CD4-positive, alpha-beta memory T cell (primary cell): ENCODE measurements around the gene XPO6. TPM values are rescaled to one million over a fixed set of nuclear protein-coding genes. Genes with fewer than 3 reads are reported as not detected.

Experiments
- CTCF ChIA-PET: fragments of 350-600 bp; sonication (Branson Sonifier 250); formaldehyde crosslinking; loops from one replicate; lab custom pipeline; 2021; ENCODE audit warnings: inconsistent platforms; ENCODE audit not compliant: partially characterized antibody; lab: Charles Lee
- POLR2A ChIA-PET: fragments of 350-600 bp; sonication (Branson Sonifier 250); formaldehyde crosslinking; loops from one replicate; lab custom pipeline; 2021; ENCODE audit not compliant: partially characterized antibody; lab: Charles Lee
- DNase-seq, 5 donors: peaks; one replicate each; pipeline versions ENCODE4 v3.0.0 to v3.0.0-alpha.2; 2020 to 2022; ENCODE audit warnings: mixed read lengths in 1 of 5
- H3K27ac ChIP-seq: one replicate; pipeline ENCODE4 v1.7.0; 2013; ENCODE audit warnings: low read depth, low read length
- H3K27me3 ChIP-seq: 2 replicates; pipeline ENCODE4 v1.7.0; 2013; ENCODE audit warnings: mild to moderate bottlenecking, low read length, moderate library complexity; ENCODE audit not compliant: insufficient read depth
- H3K36me3 ChIP-seq: 2 replicates; pipeline ENCODE4 v1.7.0; 2013; ENCODE audit warnings: mild to moderate bottlenecking, low read length, moderate library complexity; ENCODE audit not compliant: insufficient read depth
- H3K4me1 ChIP-seq: 2 replicates; pipeline ENCODE4 v1.7.0; 2013; ENCODE audit warnings: mild to moderate bottlenecking, low read length, moderate library complexity; ENCODE audit not compliant: insufficient read depth
- H3K4me3 ChIP-seq, 2 donors: one replicate each; pipeline ENCODE4 v1.7.0; 2013; ENCODE audit warnings: low read length in 2 of 2, mild to moderate bottlenecking in 1 of 2
- H3K9me3 ChIP-seq, 2 donors: one replicate each; pipeline ENCODE4 v1.7.0; 2013; ENCODE audit warnings: low read length in 2 of 2, control low read depth in 1 of 2; ENCODE audit not compliant: control insufficient read depth in 1 of 2
- H3K27ac Mint-ChIP-seq, 7 donors: one replicate each; pipeline ENCODE4 v1.8.0; 2020 to 2021; ENCODE audit warnings: mixed read lengths in 7 of 7, mild to moderate bottlenecking in 6 of 7, inconsistent platforms in 3 of 7, moderate library complexity in 3 of 7
- H3K27me3 Mint-ChIP-seq, 2 donors: one replicate each; pipeline ENCODE4 v1.8.0; 2020 to 2021; ENCODE audit warnings: mixed read lengths in 2 of 2
- H3K36me3 Mint-ChIP-seq, 2 donors: one replicate each; pipeline ENCODE4 v1.8.0; 2020 to 2021; ENCODE audit warnings: mixed read lengths in 2 of 2, inconsistent platforms in 1 of 2, mild to moderate bottlenecking in 1 of 2
- H3K4me1 Mint-ChIP-seq, 4 donors: one replicate each; pipeline ENCODE4 v1.8.0; 2020 to 2021; ENCODE audit warnings: mixed read lengths in 4 of 4, mild to moderate bottlenecking in 1 of 4
- H3K4me3 Mint-ChIP-seq, 8 donors: one replicate each; pipeline ENCODE4 v1.8.0; 2020 to 2021; ENCODE audit warnings: mixed read lengths in 8 of 8, mild to moderate bottlenecking in 7 of 8, moderate library complexity in 6 of 8, inconsistent platforms in 3 of 8
- H3K9me3 Mint-ChIP-seq, 8 donors: one replicate each; pipeline ENCODE4 v1.8.0; 2020 to 2021; ENCODE audit warnings: mixed read lengths in 8 of 8, mild to moderate bottlenecking in 5 of 8, inconsistent platforms in 3 of 8, moderate library complexity in 1 of 8
- intact Hi-C: fragments of 100-400 bp; cut with micrococcal nuclease; formaldehyde crosslinking; loops from one replicate; pipeline ENCODE4 v1.15.1; 2023
- polyA plus RNA-seq, 2 donors: library from polyadenylated mRNA; unstranded; fragments of 300-500 nt; fragmentation: Illumina TruSeq; gene quantifications; one replicate each; pipeline ENCODE4 v1.2.3, GENCODE V29; 2021
- total RNA-seq, 2 experiments: library from RNA; stranded (reverse); gene quantifications; one replicate each; pipeline ENCODE4 v1.2.3, GENCODE V29; 2021

The XPO6 gene
- total and polyA plus RNA-seq, 4 experiments from 2014 or later: 35.7 to 350 (median 219) TPM

DNA sequence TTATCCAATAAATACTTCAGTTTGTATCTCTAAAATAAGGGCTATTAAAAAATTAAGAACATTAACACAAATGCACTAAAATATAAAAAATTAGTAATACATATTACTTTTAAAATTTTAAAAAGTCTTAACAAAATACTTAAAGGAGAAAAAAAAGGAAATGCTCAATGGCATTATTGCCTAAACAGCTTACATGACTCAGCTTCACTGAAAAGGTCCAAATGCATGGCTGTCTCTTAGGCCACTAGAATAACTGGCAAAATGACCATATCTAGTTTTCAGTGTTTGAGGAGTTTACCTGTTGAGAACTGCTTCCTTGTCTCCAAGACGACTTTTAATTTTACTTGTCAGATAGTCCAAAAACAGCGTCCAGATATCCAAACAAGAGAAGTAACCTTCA lies 66.0 kb downstream of the XPO6 start:
- no peak overlapping the region for H3K27ac ChIP-seq
- peaks cover 84% of the 10 kb centered on the region for H3K4me1 ChIP-seq
- CTCF ChIA-PET: no interaction called here
- H3K9me3 ChIP-seq: no peaks in the 10 kb centered on the region
- POLR2A ChIA-PET: interaction anchor here (1.3 to 1.7 kb wide), 2 partner anchors 34 to 43 kb away, joined by 4 to 6 read pairs; no protein-coding TSS in a partner anchor
- H3K9me3 Mint-ChIP-seq: no peaks in the 10 kb centered on the region
- no peaks in the 10 kb centered on the region for H3K27me3 ChIP-seq
- H3K4me3 ChIP-seq: no peak overlapping the region
- H3K4me1 Mint-ChIP-seq: peaks cover 65 to 97% (median 84%) of the 10 kb centered on the region in 4 donors
- H3K4me3 Mint-ChIP-seq: peak overlapping the region in 5 of 8 donors; percentile 13 to 78 (median 63)
- no peaks in the 10 kb centered on the region for H3K27me3 Mint-ChIP-seq
- peak overlapping the region; percentile 77 to 99 (median 94) for H3K27ac Mint-ChIP-seq
- peaks cover 41% of the 10 kb centered on the region for H3K36me3 ChIP-seq
- intact Hi-C loops: no loop called here
- H3K36me3 Mint-ChIP-seq: peaks cover 61 to 64% of the 10 kb centered on the region in 2 donors
- DNase-seq: no peak

DNA sequence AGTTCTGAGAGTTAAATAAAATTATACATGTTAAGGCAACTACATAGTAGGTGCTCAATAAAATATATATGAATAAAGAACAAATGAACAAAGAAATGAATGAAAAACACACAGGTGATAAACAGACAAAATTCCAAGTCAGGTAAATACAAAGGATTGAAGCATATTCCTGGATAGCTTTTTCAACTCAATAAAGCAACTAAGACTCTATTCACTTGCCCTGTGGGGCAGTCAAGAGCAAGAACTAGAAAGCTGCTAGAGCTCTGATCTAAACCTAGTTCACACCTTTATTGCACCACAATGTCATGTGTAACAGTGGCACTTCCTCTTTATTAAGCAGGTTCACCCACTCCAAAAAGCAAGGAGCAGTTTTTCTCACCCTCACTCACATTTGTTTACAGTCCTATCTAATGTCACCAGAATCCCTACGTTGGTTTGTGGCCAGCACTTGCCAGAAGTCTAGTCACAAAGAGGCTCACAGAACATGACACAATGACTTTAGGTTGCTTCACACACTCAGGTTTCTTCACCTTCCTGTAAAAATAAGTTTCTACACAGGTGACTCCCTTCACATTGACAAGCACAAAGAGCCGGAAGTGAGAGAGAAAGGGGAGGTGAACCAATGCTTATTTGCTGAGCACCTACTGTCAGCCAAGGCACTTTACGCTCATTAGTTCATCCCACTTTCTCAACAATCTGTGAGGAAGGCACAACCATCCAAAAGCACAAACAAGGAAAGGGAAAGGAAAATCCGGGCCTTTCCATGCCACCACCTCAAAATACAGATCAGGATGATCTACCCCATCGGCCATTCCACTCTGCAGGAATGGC lies 70.8 kb downstream of the XPO6 start:
- peak overlapping the region; percentile 76 to 94 (median 86) for H3K4me3 Mint-ChIP-seq
- Histone ChIP-seq H3K4me1 (peaks cover 97% of the 10 kb centered on the region), H3K36me3 (peaks cover 12% of the 10 kb centered on the region), H3K27me3 (no peaks in the 10 kb centered on the region), H3K4me3 (peak overlapping the region; percentile 19 to 44), H3K27ac (peak overlapping the region; percentile 69), H3K9me3 (no peaks in the 10 kb centered on the region)
- peaks cover 68 to 92% (median 81%) of the 10 kb centered on the region in 4 donors for H3K4me1 Mint-ChIP-seq
- H3K36me3 Mint-ChIP-seq: peaks cover 30 to 44% of the 10 kb centered on the region in 2 donors
- ChIA-PET POLR2A (interaction anchor here (0.8 to 10.3 kb wide), 25 partner anchors 8 to 942 kb away, joined by 3 to 301 read pairs (median 4); partner anchors contain the start of gene XPO6), CTCF (interaction anchor here (0.6 to 18.4 kb wide), 13 partner anchors 9 to 72 kb away, joined by 3 to 569 read pairs (median 4); partner anchors contain the start of gene XPO6)
- intact Hi-C loops: loop anchor here (1.0 to 2.0 kb wide), 7 partner anchors 8 to 170 kb away; no protein-coding TSS in a partner anchor
- no peaks in the 10 kb centered on the region for H3K27me3 Mint-ChIP-seq
- DNase-seq: peak; percentile 87 to 96 (median 93)
- no peaks in the 10 kb centered on the region for H3K9me3 Mint-ChIP-seq
- peak overlapping the region; percentile 89 to 100 (median 99) for H3K27ac Mint-ChIP-seq

DNA sequence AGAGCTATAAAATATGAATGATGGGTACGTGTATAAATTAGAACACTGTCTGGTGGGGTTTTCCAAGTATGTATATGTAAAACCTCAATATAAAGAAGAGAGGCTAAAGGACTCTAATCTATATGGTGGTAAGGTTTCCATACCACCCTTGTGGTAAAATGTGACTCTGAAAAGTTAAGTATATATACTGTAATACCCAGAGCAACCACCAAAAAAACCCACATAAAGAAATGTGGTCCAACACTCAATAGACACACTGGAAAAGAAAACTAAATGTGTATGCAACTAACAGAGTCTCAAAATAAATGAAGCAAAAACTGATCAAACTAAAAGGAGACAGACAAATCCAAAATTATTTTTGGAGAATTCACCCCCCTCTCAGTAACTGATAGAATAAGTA lies 72.2 kb downstream of the XPO6 start:
- peaks cover 86% of the 10 kb centered on the region for H3K4me1 ChIP-seq
- no peaks in the 10 kb centered on the region for H3K27me3 ChIP-seq
- H3K4me3 Mint-ChIP-seq: peak overlapping the region in 7 of 8 donors; percentile 55 to 76 (median 62)
- H3K9me3 ChIP-seq: no peaks in the 10 kb centered on the region
- CTCF ChIA-PET: interaction anchor here (0.8 to 18.4 kb wide), 7 partner anchors 9 to 139 kb away, joined by 3 to 569 read pairs (median 4); partner anchors contain the start of gene XPO6
- no peak overlapping the region for H3K4me3 ChIP-seq
- DNase-seq: peak in 4 of 5 donors; percentile 29 to 54 (median 36)
- H3K9me3 Mint-ChIP-seq: no peaks in the 10 kb centered on the region
- H3K36me3 Mint-ChIP-seq: peaks cover 23 to 44% of the 10 kb centered on the region in 2 donors
- H3K4me1 Mint-ChIP-seq: peaks cover 57 to 82% (median 69%) of the 10 kb centered on the region in 4 donors
- H3K36me3 ChIP-seq: peaks cover 12% of the 10 kb centered on the region
- intact Hi-C loops: no loop called here
- no peaks in the 10 kb centered on the region for H3K27me3 Mint-ChIP-seq
- POLR2A ChIA-PET: interaction anchor here (0.8 to 10.3 kb wide), 5 partner anchors 9 to 73 kb away, joined by 3 to 301 read pairs (median 3); partner anchors contain the start of gene XPO6
- H3K27ac ChIP-seq: peak overlapping the region; percentile 24
- peak overlapping the region; percentile 81 to 94 (median 92) for H3K27ac Mint-ChIP-seq

DNA sequence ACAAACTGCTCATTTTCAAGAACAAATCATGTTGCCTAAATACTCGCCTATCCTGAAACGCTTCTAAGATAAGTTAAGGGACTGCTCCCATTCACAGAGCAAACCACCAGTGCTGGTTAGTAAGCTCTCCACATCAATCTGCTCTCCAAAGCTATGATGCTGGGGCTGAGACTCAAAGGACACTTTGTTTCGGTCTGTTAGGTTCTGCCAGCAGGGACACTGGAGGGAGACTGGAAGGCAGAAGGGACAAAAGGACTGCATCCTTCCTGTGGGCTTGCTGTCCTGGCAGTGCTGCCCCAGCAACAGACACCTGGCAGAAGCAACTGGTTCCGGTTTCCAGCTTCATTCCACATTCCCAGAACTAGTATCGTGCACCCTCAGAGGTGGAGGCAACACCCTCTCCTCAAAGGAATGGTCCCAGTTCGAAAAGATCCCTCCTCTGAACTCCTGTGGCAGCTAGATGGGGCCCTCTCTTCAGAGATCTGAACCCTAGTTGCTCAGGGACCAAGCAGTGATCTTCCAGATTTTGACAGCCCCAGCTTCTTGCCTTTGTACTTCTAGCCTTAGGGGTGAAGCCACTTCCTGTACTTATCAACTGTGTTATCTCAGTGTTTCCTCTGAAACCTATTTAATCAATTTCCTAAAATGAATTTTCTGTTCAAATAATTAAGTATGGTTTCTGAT lies 74.9 kb downstream of the XPO6 start:
- H3K36me3 Mint-ChIP-seq: peaks cover 32 to 56% of the 10 kb centered on the region in 2 donors
- no peaks in the 10 kb centered on the region for H3K9me3 ChIP-seq
- H3K36me3 ChIP-seq: peaks cover 35% of the 10 kb centered on the region

DNA sequence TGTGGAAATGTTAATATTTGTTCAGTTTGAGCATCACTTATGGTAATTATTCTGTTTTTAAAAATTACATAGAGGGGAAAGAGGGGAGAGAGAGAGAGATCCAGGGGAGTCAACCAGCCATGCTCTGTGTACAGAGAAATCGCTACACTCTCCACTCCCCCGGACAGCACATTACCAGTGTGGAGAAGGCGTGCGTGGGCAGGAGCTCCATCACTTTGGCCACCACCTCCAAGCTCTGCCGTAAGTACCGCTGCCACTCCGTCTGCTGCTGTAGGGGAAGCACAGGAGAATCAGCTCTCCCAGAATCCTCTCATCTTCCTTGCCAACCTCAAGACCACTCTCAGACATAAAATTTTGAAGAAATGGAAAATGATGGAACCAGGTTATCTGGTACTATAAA lies 78.1 kb downstream of the XPO6 start:
- ChIA-PET POLR2A (no interaction called here), CTCF (interaction anchor here (1.0 to 18.4 kb wide), 5 partner anchors 16 to 141 kb away, joined by 3 to 569 read pairs (median 4); partner anchors contain the start of gene XPO6)
- Histone ChIP-seq H3K27me3 (no peaks in the 10 kb centered on the region), H3K27ac (no peak overlapping the region), H3K4me3 (no peak overlapping the region), H3K4me1 (peaks cover 30% of the 10 kb centered on the region), H3K9me3 (no peaks in the 10 kb centered on the region), H3K36me3 (peaks cover 67% of the 10 kb centered on the region)
- peak overlapping the region in 4 of 7 donors; percentile 8 to 35 (median 28) for H3K27ac Mint-ChIP-seq
- peaks cover 51 to 81% of the 10 kb centered on the region in 2 donors for H3K36me3 Mint-ChIP-seq
- H3K27me3 Mint-ChIP-seq: no peaks in the 10 kb centered on the region
- peaks cover 22 to 43% (median 34%) of the 10 kb centered on the region in 4 donors for H3K4me1 Mint-ChIP-seq
- H3K9me3 Mint-ChIP-seq: no peaks in the 10 kb centered on the region
- DNase-seq: no peak
- intact Hi-C loops: no loop called here
- H3K4me3 Mint-ChIP-seq: no peak overlapping the region

More for the DNA sequence above, 74.9 kb downstream of the XPO6 start:
- Mint-ChIP-seq H3K27ac (peak overlapping the region; percentile 80 to 95 (median 92)), H3K4me1 (peaks cover 40 to 56% (median 49%) of the 10 kb centered on the region in 4 donors), H3K27me3 (no peaks in the 10 kb centered on the region), H3K9me3 (no peaks in the 10 kb centered on the region), H3K4me3 (peak overlapping the region in 7 of 8 donors; percentile 38 to 77 (median 64))
- ChIA-PET CTCF (interaction anchor here (0.7 to 18.4 kb wide), 11 partner anchors 11 to 181 kb away, joined by 3 to 569 read pairs (median 5); partner anchors contain the start of gene XPO6), POLR2A (interaction anchor here (0.7 to 10.3 kb wide), 10 partner anchors 12 to 141 kb away, joined by 4 to 301 read pairs (median 6); partner anchors contain the start of gene XPO6)
- intact Hi-C loops: loop anchor here (1.0 kb wide), 3 partner anchors 12 to 140 kb away; no protein-coding TSS in a partner anchor
- no peaks in the 10 kb centered on the region for H3K27me3 ChIP-seq
- peak overlapping the region; percentile 18 for H3K27ac ChIP-seq
- H3K4me1 ChIP-seq: peaks cover 60% of the 10 kb centered on the region
- no peak overlapping the region for H3K4me3 ChIP-seq
- DNase-seq: peak; percentile 59 to 67 (median 64)

DNA sequence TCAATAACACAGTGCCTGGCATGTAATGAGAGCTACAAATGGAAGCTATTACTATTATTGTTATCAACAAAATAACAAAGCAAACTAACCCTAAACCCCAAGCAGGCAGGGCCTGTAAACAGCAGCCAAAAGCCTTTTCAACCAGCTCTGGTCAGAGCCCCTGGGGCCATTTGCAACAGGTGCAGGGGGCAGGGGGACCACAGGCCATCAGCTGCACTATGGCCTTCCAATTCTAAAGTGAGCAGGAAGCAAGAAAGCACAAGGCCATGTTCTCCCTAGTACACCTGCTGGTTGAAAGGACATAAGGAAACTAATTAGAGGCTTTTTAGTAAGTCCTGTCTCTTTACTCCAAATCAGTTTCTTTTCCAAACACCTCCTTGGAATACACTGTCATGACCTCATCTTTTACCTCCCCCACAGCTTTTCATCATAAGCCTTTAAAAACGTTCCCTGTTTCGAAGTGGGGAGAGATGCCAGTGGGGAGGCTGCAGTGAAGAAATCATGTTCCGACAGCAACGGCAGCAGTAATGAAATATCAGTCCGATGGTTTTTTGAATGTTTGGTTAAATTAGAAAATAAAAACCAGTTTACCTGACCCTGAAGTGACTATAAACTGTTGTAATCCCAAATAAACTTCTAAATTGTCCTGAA lies 79.9 kb downstream of the XPO6 start:
- POLR2A ChIA-PET: no interaction called here
- no peak for DNase-seq
- intact Hi-C loops: no loop called here
- Mint-ChIP-seq H3K27me3 (no peaks in the 10 kb centered on the region), H3K9me3 (no peaks in the 10 kb centered on the region), H3K36me3 (peaks cover 66 to 85% of the 10 kb centered on the region in 2 donors), H3K4me1 (peaks cover 11 to 36% (median 23%) of the 10 kb centered on the region in 4 donors), H3K27ac (no peak overlapping the region), H3K4me3 (no peak overlapping the region)
- Histone ChIP-seq H3K27me3 (no peaks in the 10 kb centered on the region), H3K9me3 (no peaks in the 10 kb centered on the region), H3K4me1 (peaks cover 12% of the 10 kb centered on the region), H3K4me3 (no peak overlapping the region), H3K27ac (no peak overlapping the region), H3K36me3 (peaks cover 84% of the 10 kb centered on the region)
- CTCF ChIA-PET: interaction anchor here (18.4 kb wide), 1 partner anchor 81 kb away, joined by 569 read pairs; the partner anchor contains the start of gene XPO6
